Mammary epithelial cell (primary cell): ENCODE data around the gene DCTN5.

Experiments
- CTCF ChIP-seq, 2 donors: IDR thresholded peaks in 1 of 2; conservative IDR thresholded peaks in 1 of 2; 2 replicates each; pipeline ENCODE4 v1.5.1; 2011 to 2012; ENCODE audit warnings: inconsistent platforms in 2 of 2, low read length in 2 of 2, mild to moderate bottlenecking in 2 of 2, control low read depth in 1 of 2, low read depth in 1 of 2; ENCODE audit not compliant: insufficient read depth in 1 of 2; ENCODE audit errors: extremely low read depth in 1 of 2
- EZH2 ChIP-seq: IDR thresholded peaks from 2 replicates; pipeline ENCODE4 v1.6.1; 2012; ENCODE audit warnings: low read length, inconsistent platforms, borderline replicate concordance

- no peak for TF ChIP-seq CTCF (conservative IDR thresholded peaks at IDR 0.05 in 1 of 2, IDR thresholded peaks at IDR 0.05 in 1 of 2; ENCODE audit: extremely low read depth in 1 of 2, insufficient read depth in 1 of 2, low read depth in 1 of 2, low read length in 2 of 2)
- no peak for TF ChIP-seq EZH2
Observed at GRCh38 chr16:23710008-23710407, 68.7 kb downstream of the DCTN5 start.
